Left renal pelvis (tissue), 4 donors: ENCODE results near the gene ADAMTS8. TPM values are rescaled to one million over a fixed set of nuclear protein-coding genes. Genes with fewer than 3 reads are reported as not detected.

Source experiments
- DNase-seq, 4 donors: peaks; one replicate each; pipeline ENCODE4 v3.0.0-alpha.2; 2013; ENCODE audit warnings: low read depth in 4 of 4, low spot score in 3 of 4
- polyA plus RNA-seq, 4 donors: library from polyadenylated mRNA; unstranded; fragments of 120-200 nt; gene quantifications; one replicate each; pipeline ENCODE4 v1.2.1, GENCODE V29; 2013; ENCODE audit not compliant: insufficient read length in 4 of 4

The ADAMTS8 gene
- 1 to 10 TPM; 3.1 to 3.9 (median 3.3) TPM for polyA plus RNA-seq

GRCh38 chr11:130428316-130429119 is at the start of gene ADAMTS8:
TSS of gene ADAMTS8 (minus strand) at chr11:130428609. CDS start at chr11:130428286, 323 bp downstream.
- no peak for DNase-seq

GRCh38 chr11:130477586-130478203 is 49.3 kb upstream of the ADAMTS8 start:
- DNase-seq, result no peak

- DNase-seq, result no peak
Measured at GRCh38 chr11:130476922-130477491, 48.6 kb upstream of the ADAMTS8 start.

GRCh38 chr11:130476200-130476921 is 48.0 kb upstream of the ADAMTS8 start:
- DNase-seq, result no peak

- DNase-seq, result no peak
Measured at GRCh38 chr11:130475426-130476053, 47.1 kb upstream of the ADAMTS8 start.

GRCh38 chr11:130474637-130475400 is 46.4 kb upstream of the ADAMTS8 start:
- no peak for DNase-seq

- no peak for DNase-seq
Measured at GRCh38 chr11:130473795-130474377, 45.5 kb upstream of the ADAMTS8 start.

- no peak for DNase-seq
Measured at GRCh38 chr11:130473056-130473794, 44.8 kb upstream of the ADAMTS8 start.

GRCh38 chr11:130472434-130472961 is 44.1 kb upstream of the ADAMTS8 start:
- no peak for DNase-seq

GRCh38 chr11:130471731-130472433 is 43.5 kb upstream of the ADAMTS8 start:
- DNase-seq, result no peak

GRCh38 chr11:130470832-130471706 is 42.7 kb upstream of the ADAMTS8 start:
- DNase-seq, result no peak

GRCh38 chr11:130469181-130469580 is 40.8 kb upstream of the ADAMTS8 start:
- DNase-seq, result no peak

GRCh38 chr11:130467116-130467900 is 38.9 kb upstream of the ADAMTS8 start:
- no peak for DNase-seq

GRCh38 chr11:130465263-130465662 is 36.9 kb upstream of the ADAMTS8 start:
- no peak for DNase-seq

GRCh38 chr11:130464291-130464812 is 35.9 kb upstream of the ADAMTS8 start:
- DNase-seq, result no peak

GRCh38 chr11:130462931-130463330 is 34.5 kb upstream of the ADAMTS8 start:
- DNase-seq, result no peak
